GM20431 (cell line): ENCODE data around the gene RAB17.

Source experiments
- in situ Hi-C: fragments of 300-500 bp; cut with MseI, MboI; formaldehyde crosslinking; loops from one replicate; pipeline ENCODE4 v1.15.0; 2020; ENCODE audit warnings: low sequenced_read_pairs; ENCODE audit not compliant: unreplicated experiment

The RAB17 gene

GRCh38 chr2:237546040-237546875 lies 44.3 kb downstream of the RAB17 start:
- in situ Hi-C loops = no loop called here

- in situ Hi-C loops = no loop called here
Observed at GRCh38 chr2:237542001-237542704, 48.4 kb downstream of the RAB17 start.

- in situ Hi-C loops = no loop called here
Observed at GRCh38 chr2:237541243-237541642, 49.3 kb downstream of the RAB17 start.

- in situ Hi-C loops = no loop called here
Observed at GRCh38 chr2:237540823-237541222, 49.7 kb downstream of the RAB17 start.

- in situ Hi-C loops = no loop called here
Observed at GRCh38 chr2:237540223-237540775, 50.2 kb downstream of the RAB17 start.

- in situ Hi-C loops = no loop called here
Observed at GRCh38 chr2:237539681-237540080, 50.9 kb downstream of the RAB17 start.

GRCh38 chr2:237538901-237539300 lies 51.6 kb downstream of the RAB17 start:
- in situ Hi-C loops = no loop called here

DNA sequence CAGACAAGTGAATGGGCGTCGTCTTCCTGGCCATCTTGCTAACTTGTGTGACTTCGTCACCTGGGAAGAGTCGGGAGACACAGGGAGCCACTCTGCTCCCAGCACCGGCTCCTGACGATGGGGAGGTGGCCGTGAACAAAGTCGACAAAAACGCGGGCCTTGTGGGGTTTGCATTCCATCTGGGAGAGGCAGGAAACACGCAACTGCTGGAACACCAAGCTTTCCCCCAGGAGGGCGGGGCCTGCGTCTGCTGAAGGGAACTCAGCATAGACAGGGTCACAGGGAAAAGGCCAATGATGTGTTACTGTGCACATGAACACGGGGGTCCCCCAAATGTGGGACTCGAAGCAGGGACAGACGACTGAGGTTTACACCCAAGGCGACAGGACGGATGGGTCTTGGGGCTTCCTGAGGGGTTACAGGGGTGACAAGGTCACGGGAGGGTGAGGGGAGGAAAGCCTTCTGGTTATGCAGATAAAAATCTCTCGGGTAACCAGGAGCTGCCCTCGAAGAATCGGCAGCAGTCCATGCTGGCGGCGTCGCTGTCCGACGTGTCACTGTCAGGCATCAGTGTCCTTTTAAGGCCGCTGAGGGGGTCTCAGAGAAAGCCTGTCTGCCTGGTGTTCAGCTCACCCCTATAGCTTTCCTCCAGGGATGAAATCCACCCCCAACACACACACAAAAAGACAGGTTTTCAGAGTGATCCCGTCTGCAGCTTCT lies 52.4 kb downstream of the RAB17 start:
- in situ Hi-C loops = no loop called here

- in situ Hi-C loops = no loop called here
Observed at GRCh38 chr2:237536617-237537016, 53.9 kb downstream of the RAB17 start.

DNA sequence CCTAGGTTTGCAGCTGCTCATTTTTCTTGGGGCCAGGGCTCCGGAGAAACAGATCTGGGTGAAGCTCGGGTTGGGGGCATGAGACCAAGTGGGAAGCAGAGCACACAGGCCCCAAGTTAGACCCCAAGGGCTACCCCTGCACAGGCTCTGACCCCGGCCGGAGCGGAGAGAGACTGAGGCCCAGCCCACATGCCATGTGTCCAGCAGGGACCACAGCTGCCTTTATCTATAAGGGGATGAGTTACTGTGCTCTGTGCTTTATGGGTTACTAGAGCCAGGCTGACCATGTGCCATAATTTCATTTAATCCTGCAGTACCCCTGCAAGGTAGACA lies 54.5 kb downstream of the RAB17 start:
- in situ Hi-C loops = no loop called here

- in situ Hi-C loops = no loop called here
Observed at GRCh38 chr2:237535385-237536082, 55.0 kb downstream of the RAB17 start.

GRCh38 chr2:237534380-237534779 lies 56.2 kb downstream of the RAB17 start:
- in situ Hi-C loops = no loop called here

DNA sequence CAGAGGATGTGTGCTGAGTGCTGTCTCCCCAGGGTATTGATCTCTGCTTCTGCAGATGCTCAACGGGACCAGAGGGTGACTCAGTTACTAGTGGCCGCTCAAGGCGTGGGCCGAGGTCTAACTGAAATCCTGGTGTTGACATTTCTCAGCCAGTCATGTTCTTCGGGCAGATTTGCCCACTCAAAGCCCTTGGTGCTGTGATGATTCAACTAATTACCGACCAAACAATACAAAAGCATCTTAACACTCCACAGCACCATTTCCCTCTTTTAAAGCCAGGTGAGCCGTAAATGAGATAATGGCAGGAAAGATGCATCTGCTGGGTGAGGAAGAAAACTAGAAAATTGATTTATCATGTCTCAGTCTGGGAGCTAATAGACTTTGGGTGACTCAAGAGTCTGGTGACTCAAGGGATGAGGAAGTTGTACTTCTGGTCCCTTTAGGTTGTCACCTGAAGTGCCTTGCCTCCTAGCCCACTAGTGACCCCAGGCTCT lies 56.8 kb downstream of the RAB17 start:
- in situ Hi-C loops = no loop called here

DNA sequence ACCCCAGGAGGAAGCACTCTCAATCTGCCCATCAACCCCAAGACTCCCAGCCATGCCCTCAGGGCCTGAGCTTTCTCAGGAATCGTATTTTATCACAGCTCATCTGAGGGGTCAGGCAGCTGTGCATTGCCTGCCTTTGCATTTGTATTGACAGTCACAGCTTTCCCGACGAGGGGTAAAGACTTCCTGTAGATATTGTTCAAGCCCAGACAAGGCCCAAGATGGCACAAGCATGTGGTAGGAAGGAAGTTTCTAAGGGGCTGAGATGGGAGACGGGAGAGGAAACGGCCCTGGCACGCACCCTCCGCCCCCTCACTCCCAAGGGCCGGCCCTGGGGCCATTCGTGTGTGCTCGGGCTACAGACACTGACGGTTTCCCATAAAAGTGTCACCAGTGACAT lies 58.4 kb downstream of the RAB17 start:
- in situ Hi-C loops = no loop called here

- in situ Hi-C loops = no loop called here
Observed at GRCh38 chr2:237530472-237531433, 59.8 kb downstream of the RAB17 start.

- in situ Hi-C loops = no loop called here
Observed at GRCh38 chr2:237529452-237530402, 60.8 kb downstream of the RAB17 start.

- in situ Hi-C loops = no loop called here
Observed at GRCh38 chr2:237527766-237528165, 62.8 kb downstream of the RAB17 start.

GRCh38 chr2:237527233-237527632 lies 63.3 kb downstream of the RAB17 start:
- in situ Hi-C loops = no loop called here
